Activated CD8-positive, alpha-beta T cell treated with anti-CD3 and anti-CD28 coated beads for 36 hours (primary cell): ENCODE measurements around the gene CD38. TPM values are rescaled to one million over a fixed set of nuclear protein-coding genes. Genes with fewer than 3 reads are reported as not detected.
"Not testable (repeated sequence)": the region's sequence is repeated elsewhere in the genome, so short reads cannot be mapped to it uniquely, and the experiment has no call there.

Experiments used
- ATAC-seq: fragments of 200-7000 bp; cut with Tn5 transposase; one replicate; pipeline ENCODE4 v1.10.0; 2021; ENCODE audit warnings: mild to moderate bottlenecking, moderate library complexity
- CTCF ChIA-PET: fragments of 350-600 bp; sonication (Branson Sonifier 250); formaldehyde crosslinking; loops from one replicate; lab custom pipeline; 2021; ENCODE audit warnings: antibody characterized with exemption; lab: Charles Lee
- POLR2A ChIA-PET: fragments of 350-600 bp; sonication (Branson Sonifier 250); formaldehyde crosslinking; loops from one replicate; lab custom pipeline; 2021; ENCODE audit warnings: antibody characterized with exemption; lab: Charles Lee
- DNase-seq: peaks from one replicate; pipeline ENCODE4 v3.0.0-alpha.2; 2020
- H3K27ac Mint-ChIP-seq: one replicate; pipeline ENCODE4 v1.8.0; 2021; ENCODE audit warnings: mild to moderate bottlenecking, mixed read lengths
- H3K27me3 Mint-ChIP-seq: one replicate; pipeline ENCODE4 v1.8.0; 2021; ENCODE audit warnings: mixed read lengths
- H3K36me3 Mint-ChIP-seq: one replicate; pipeline ENCODE4 v1.8.0; 2021; ENCODE audit warnings: low read depth, mixed read lengths
- H3K4me1 Mint-ChIP-seq: one replicate; pipeline ENCODE4 v1.8.0; 2021; ENCODE audit warnings: low read depth, mixed read lengths
- H3K4me3 Mint-ChIP-seq: one replicate; pipeline ENCODE4 v1.8.0; 2021; ENCODE audit warnings: mild to moderate bottlenecking, moderate library complexity, mixed read lengths
- H3K9me3 Mint-ChIP-seq: one replicate; pipeline ENCODE4 v1.8.0; 2021; ENCODE audit warnings: mixed read lengths
- CTCF ChIP-seq: fragments of 200-600 bp; IDR thresholded peaks from one replicate; pipeline ENCODE4 v1.8.0; 2022; ENCODE audit warnings: antibody characterized with exemption, mild to moderate bottlenecking
- intact Hi-C: fragments of 100-400 bp; cut with micrococcal nuclease; formaldehyde crosslinking; loops from one replicate; pipeline ENCODE4 v1.10.0; 2022
- total RNA-seq, 2 experiments: library from RNA; stranded (reverse); gene quantifications; one replicate each; pipeline ENCODE4 v1.2.3, GENCODE V29; 2021

Gene CD38
- total RNA-seq, 2 experiments from 2014 or later: 24.3 to 25.6 TPM

GRCh38 chr4:15855804-15856475, 77.8 kb downstream of the CD38 start:
- Mint-ChIP-seq H3K27me3 (peaks cover 3% of the 10 kb centered on the region), H3K4me3 (no peak overlapping the region), H3K9me3 (no peaks in the 10 kb centered on the region), H3K4me1 (no peaks in the 10 kb centered on the region), H3K36me3 (peaks cover 5% of the 10 kb centered on the region), H3K27ac (no peak overlapping the region)
- no peak for TF ChIP-seq CTCF
- ChIA-PET CTCF (interaction anchor here (1.0 to 1.7 kb wide), 3 partner anchors 17 to 50 kb away, joined by 3 to 7 read pairs (median 5); no protein-coding TSS in a partner anchor), POLR2A (interaction anchor here (0.9 kb wide), 1 partner anchor 11 kb away, joined by 3 read pairs; no protein-coding TSS in a partner anchor)
- DNase-seq: no peak
- ATAC-seq: no peak
- intact Hi-C loops: no loop called here

DNA sequence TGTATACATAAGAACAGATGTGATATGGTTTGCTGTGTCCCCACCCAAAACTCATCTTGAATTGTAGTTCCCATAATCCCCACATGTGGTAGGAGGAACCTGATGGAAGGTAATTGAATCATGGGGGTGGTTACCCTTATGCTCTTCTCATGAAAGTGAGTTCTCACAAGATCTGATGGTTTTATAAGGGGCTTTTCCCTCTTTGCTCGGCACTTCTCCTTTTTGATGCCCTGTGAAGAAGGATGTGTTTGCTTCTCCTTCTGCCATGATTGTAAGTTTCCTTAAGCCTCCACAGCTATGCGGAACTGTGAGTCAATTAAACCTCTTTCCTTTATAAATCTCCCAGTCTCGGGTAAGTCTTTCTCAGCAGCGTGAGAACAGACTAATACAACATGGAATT, 83.1 kb downstream of the CD38 start:
- DNase-seq, H3K9me3 Mint-ChIP-seq, H3K36me3 Mint-ChIP-seq, H3K4me1 Mint-ChIP-seq, ATAC-seq, POLR2A ChIA-PET, H3K27ac Mint-ChIP-seq, H3K4me3 Mint-ChIP-seq, intact Hi-C loops, H3K27me3 Mint-ChIP-seq: not testable (repeated sequence)
- CTCF ChIA-PET: interaction anchor here (1.0 to 5.8 kb wide), 4 partner anchors 21 to 56 kb away, joined by 3 to 26 read pairs (median 8); no protein-coding TSS in a partner anchor

DNA sequence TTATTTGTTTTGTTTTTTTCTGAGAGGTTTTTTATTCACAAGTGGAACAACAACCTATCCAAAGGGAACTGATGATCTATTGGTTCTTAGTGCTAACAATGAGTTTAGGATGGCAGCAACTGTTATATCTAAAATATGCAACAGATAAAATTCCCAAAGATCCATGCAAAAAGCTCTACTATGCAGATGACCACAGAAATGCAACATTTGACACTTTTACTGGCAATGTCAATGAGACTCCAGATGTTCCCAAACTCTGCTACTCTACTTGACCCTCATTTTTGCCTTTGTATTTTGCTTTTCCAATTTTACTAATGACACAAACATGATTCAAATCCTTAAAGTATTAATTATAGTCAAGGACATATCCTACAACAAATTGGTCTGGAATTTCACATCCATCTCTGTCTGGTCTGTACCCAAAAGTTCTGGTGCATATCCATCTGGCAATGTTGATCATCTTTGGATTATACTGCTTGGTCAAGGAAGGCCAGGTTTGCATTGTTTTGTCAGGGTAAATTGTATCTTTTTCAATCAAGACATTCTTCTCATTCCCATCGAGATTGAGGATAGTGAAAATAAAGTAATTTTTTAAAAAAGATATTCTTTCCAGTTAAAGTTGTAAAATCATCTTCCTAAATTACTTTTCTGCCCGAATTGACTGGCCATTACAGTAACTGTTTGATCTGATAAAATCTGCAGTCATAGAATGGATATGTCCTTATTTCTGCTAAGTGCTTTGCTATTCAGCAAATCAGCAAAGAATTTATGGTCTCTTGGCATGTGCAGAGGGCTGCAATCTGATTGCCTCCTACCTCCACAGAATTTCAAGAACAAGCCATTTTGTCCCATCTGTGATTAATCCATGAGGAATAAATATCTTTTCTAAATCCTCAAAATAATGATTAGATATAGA, 86.8 kb downstream of the CD38 start:
- Mint-ChIP-seq H3K36me3 (no peaks in the 10 kb centered on the region), H3K9me3 (no peaks in the 10 kb centered on the region), H3K27me3 (no peaks in the 10 kb centered on the region), H3K4me3 (no peak overlapping the region), H3K4me1 (no peaks in the 10 kb centered on the region), H3K27ac (no peak overlapping the region)
- ChIA-PET CTCF (no interaction called here), POLR2A (no interaction called here)
- no peak for TF ChIP-seq CTCF
- DNase-seq (no peak), ATAC-seq (no peak)
- intact Hi-C loops: no loop called here

GRCh38 chr4:15868111-15868510, 90.0 kb downstream of the CD38 start:
- H3K36me3 Mint-ChIP-seq: no peaks in the 10 kb centered on the region

More at GRCh38 chr4:15868111-15868510, 90.0 kb downstream of the CD38 start:
- peaks cover 5% of the 10 kb centered on the region for H3K27me3 Mint-ChIP-seq
- no peak overlapping the region for H3K27ac Mint-ChIP-seq
- ChIA-PET POLR2A (no interaction called here), CTCF (interaction anchor here (1.0 kb wide), 1 partner anchor 15 kb away, joined by 4 read pairs; no protein-coding TSS in a partner anchor)
- intact Hi-C loops: no loop called here
- H3K4me1 Mint-ChIP-seq: no peaks in the 10 kb centered on the region
- DNase-seq (peak; percentile 28), ATAC-seq (peak; percentile 72)
- H3K9me3 Mint-ChIP-seq: no peaks in the 10 kb centered on the region
- no peak for TF ChIP-seq CTCF
- no peak overlapping the region for H3K4me3 Mint-ChIP-seq
